Fibroblast of skin of abdomen (primary cell): ENCODE results near the gene ZNF830.
"Not testable (repeated sequence)": the region's sequence is repeated elsewhere in the genome, so short reads cannot be mapped to it uniquely, and the experiment has no call there.

Experiments
- DNase-seq: peaks from one replicate; pipeline ENCODE4 v3.0.0-alpha.2; 2013

The ZNF830 gene

DNA sequence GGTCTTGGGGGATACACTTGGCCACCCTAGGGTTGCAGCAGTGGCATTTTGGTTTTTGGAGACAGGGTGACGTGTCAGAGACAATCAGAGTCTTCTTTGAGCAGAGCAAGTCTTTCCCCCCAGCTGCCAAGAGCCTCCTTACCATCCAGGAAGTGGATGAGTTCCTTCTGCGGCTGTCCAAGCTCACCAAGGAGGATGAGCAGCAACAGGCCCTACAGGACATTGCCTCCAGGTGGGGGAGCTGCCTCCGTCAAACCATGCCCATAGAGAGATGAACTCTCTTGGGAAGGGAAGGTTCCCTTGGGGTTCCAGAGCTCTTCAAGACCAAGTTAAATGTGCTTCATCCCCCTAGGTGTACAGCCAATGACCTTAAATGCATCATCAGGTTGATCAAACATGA lies 30.3 kb downstream of the ZNF830 start:
- no peak for DNase-seq

DNA sequence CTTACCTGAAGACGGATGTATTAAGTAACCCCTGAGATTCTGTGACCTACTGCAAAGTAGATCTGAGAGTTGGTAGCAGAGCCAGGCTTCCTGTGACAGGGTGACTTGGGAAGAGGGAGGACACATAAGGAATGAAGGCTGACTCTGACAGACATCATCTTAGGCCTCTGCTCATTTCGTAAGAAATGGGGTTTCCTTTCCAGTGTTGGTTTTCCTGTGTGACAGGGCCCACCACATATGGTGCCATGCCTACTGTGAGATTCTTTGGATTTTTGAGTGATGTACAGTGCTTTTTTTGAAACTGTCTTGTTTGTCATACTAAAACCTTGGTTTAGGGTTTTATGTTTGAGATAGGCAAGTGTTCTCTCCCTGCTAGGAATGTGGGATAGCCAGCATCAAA lies 31.7 kb downstream of the ZNF830 start:
- DNase-seq, result no peak

DNA sequence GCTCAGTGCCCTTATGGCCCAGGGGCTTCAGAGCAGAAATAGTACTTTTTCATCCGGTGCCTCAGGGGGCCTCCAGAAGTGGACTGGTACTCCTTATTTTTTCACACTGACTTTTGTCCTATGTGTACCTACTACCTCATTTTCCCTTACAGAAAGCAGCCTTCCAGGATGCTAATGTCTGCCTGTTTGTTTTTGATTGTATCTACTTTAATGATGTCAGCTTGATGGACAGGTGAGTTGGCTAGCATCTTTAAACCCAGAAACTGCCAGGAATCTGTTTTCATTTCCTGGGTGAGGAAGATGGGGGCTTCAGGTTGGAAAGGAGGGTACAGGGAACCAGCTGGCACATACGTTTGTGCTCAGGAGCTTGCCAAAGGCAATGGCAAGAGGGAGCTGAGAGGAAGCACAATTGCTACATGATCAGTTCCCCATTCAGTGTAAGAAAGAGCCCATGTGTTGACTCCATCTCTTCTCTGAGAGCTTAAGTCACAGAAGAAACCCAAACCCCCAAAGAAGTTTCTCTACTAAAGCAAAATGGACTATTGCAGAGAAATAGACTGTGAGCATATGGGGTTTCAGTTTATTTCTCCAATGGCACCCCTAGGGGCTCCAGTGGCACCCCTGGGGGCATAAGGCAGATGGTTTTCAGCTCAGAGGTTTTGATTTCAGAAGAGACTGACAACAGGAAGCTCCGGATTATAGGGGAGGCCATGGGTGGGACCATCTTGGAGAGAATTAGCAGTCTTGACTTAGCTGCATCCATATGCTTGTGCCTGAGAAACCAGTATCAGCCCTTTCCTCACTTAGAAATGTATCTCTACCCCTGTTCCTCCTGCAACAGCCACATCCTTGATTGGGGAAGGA lies 35.3 kb downstream of the ZNF830 start:
- no peak for DNase-seq

DNA sequence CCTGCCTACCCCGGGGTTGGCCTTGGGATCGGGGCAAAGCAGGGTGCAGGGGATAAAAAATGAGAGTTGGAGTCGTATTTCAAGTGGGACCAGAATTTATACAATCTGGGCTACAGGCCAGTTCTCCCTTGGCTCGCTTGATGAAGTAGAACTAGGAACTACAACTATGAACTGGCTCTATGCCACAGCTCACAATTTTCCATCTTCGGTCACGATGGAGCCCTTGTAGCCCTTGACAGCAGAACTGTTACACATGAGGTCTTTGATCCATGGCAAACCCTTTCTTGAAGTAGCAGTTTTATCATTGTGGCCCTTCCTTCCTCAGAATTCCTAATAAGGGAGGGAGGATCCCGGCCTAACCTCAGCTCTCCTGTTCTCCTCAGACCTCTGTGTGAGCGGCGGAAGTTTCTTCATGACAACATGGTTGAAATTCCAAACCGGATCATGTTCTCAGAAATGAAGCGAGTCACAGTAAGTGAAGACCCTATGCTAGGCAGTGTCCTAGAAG lies 36.1 kb downstream of the ZNF830 start:
- DNase-seq, result peak; percentile 89

DNA sequence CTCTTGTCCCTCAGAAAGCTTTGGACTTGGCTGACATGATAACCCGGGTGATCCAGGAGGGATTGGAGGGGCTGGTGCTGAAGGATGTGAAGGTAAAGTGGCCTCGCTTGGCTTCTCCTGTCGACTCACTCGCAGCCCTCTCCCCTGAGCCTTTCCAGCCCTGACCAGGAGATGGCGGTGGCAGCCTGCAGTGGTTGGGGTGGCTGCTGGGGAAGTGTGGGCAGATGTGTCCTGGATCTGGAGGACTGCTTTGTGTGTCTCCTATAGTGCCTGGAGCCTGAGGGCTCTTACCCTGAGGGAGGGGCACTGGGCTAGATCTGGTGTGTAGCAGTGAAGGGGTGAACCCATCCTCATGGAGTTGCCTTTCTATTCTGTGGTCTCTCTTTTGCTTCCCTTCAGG lies 36.9 kb downstream of the ZNF830 start:
- DNase-seq, result peak; percentile 67

DNA sequence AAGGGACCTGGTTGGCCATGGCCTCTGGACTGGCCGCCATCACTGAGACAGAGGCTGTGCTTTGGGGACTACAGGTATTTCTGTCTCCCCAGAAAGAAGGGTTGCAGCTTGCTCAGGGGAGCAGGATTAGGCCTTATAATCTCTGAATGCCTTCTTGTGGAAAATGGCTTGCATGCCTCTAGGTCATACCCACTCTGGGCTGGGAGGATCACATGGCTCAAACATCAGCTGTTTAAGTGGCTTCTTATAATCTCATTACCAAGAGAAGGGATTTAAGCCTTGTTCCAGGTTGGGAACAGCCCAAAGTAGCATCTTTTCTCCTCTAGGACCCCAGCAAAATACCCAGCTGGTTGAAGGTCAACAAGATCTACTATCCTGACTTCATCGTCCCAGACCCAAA lies 38.1 kb downstream of the ZNF830 start:
- no peak for DNase-seq

DNA sequence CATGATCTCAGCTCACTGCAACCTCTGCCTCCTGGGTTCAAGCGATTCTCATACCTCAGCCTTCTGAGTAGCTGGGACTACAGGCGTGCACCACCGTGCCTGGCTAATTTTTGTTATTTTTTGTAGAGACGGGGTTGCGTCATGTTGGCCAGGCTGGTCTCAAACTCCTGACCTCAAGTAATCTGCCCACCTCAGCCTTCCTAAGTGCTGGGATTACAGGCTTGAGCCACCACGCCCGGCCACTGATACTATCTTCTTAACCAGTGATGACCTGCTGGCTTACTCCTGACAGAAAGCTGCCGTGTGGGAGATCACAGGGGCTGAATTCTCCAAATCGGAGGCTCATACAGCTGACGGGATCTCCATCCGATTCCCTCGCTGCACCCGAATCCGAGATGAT lies 39.6 kb downstream of the ZNF830 start:
- not testable (repeated sequence) for DNase-seq

DNA sequence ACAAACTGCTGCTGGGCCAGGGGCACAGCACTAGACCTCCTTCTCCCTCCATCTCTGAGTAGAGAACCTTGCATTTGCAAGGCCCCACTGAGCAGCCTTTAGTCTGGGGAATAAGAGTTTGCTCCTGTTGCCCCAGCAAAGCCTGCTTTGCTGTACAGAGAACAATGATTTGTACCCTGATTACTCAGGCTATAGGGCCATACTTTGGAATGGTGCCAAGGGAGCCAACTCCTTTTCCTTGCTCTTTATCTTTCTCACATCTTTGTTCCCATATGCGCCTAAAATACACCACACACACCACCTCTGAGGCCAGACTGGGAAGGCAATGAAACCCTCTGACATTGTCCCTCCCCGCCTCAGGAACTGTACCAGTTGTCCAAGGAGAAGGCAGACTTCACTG lies 40.2 kb downstream of the ZNF830 start:
- no peak for DNase-seq

DNA sequence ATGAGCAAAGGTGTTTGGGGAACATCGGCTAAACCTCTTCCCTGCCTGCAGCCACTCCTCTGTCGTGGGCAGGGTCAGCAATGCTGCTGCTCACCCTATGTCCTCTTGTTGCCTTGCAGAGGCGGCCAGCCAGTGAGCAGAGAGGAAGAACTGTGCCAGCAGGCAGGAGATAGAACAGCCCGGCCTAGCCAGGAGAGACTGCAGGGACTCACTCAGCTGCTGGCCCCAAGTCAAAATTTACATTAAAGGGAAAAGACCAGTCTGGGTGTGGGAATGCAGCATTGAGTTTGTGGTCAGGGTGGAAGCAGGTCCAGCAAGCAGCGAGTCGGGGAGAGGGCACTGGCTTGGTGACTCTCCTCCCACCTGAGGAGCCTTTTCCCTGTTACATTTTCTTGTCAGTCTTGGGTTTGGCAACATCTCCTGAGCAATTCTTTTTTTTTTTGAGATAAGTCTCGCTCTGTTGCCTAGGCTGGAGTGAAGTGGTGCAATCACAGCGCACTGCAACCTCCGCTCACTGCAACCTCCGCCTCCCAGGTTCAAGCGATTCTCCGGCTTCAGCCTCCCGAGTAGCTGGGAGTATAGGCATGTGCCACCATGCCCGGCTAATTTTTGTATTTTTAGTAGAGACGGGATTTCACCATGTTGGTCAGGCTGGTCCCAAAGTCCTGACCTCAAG lies 41.7 kb downstream of the ZNF830 start:
- no peak for DNase-seq

DNA sequence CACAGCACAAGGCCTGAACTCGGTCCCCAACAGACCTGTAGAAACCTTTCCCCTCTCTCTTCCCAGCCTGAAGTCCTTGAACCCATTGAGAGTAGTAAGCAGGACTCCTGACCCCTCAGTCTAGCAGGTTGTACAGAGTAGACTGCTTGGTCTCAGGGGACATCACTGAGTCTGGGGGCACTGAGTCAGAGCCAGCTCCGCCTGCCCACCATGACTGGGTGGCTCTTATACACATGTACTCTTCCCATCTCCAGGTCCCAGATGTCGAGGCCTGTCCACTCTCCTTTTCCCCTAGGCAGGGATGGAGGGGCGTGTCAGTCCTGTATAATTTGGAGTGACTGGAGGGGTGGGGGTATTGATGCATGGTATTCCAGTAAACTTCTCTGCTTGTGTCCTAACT lies 42.4 kb downstream of the ZNF830 start:
- no peak for DNase-seq

DNA sequence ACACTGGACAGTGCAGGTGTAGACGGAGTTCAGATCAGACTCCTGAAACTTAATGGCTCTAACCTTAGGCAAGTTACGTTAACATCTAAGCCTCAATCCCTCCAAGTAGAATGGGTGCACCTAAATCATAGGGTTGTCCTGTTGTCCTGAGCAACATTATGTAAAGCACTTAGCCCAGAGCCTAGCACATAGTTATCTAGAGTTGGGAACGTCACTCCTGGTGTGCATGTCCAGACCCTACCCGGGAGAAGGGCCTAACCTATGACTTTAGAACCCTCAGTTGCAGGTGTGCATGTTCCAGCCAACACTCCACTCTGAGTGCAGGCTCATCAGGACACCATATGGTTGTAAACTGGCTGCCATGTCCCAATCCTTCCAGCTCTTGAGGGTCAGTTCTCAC lies 45.0 kb downstream of the ZNF830 start:
- no peak for DNase-seq

DNA sequence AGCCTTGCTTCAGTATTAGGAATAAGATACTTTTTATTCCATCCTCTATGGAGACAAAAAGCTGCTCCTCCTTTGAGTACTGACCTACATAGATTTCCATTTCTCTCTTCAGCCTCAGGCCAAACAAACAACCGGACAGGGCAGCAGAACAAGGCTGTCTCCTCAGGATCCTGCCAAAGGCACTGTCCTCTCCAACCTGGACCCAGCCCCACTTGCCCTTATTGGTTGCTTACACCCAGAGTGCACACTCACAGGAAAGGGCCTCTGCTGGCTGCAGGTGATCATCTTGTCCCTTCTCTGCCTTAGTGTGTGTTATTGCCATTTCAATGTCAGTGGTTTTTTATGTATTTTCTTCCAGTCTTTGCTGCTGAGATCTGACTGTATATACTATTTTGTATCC lies 45.6 kb downstream of the ZNF830 start:
- no peak for DNase-seq

DNA sequence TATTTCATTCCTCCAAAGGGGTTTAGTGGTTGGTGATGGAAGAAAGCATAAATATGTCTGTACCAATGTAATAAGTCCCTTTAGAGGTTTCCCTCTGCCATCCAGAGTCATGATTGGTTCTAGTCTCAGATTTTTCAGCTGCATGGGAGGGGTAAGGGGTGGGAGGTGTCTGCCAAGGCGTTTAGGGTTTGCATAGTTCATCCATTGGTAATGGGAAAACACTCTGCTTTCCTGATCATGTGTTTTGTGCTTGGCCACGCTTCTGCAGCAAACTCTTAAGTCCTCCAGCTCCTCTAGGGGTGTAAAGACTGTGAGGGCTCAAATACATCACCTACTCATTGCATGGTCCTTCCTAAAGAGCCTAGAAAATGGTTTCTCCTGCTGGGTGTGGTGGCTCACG lies 48.8 kb downstream of the ZNF830 start:
- DNase-seq, result no peak

DNA sequence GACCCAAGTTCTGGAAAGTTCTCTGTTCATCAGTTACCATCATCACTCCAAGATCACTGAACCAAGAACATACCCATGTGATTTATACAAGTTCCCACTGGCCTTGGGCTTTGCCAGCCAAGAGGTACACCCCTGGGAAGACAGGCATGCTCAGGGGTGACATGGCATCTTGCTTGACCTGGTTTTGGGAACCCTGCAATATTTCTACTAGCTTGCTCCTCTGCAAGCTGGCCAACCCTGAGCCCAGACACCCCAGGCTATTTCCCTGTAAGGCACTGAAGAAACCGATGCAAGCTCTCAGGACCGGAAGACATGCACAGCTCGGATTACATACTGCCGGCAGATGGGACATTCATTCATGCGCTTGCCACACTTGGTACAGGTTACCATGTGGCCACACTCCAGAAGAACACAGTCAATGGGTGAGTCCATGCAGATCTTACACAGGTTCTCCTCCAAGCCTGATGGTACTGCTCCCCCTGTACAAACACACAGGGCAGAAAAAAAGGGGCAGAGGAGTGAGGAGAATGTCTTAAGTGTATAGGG lies 50.4 kb downstream of the ZNF830 start:
- no peak for DNase-seq
